Gastrocnemius medialis (tissue), 4 donors: ENCODE results near the gene NCBP2.

ENCODE experiments used
- POLR2A ChIP-seq, 2 donors: fragments of 450-650 bp; IDR thresholded peaks; one replicate each; pipeline ENCODE4 v1.6.1; 2017; ENCODE audit warnings: antibody characterized with exemption in 2 of 2, mild to moderate bottlenecking in 2 of 2, moderate library complexity in 2 of 2
- TF ChIP-seq, protein P1 (sequence below), 5 experiments: fragments of 450-650 bp in 3 of 5; fragments of 200-600 bp in 2 of 5; sonication (generic) in 2 of 5; IDR thresholded peaks in 4 of 5; conservative IDR thresholded peaks in 1 of 5; 1 replicate in 4 of 5; 2 replicates in 1 of 5; pipeline ENCODE4 v1.5.1; 2016 to 2019; ENCODE audit warnings: antibody characterized with exemption in 5 of 5, mild to moderate bottlenecking in 3 of 5, moderate library complexity in 3 of 5

GRCh38 chr3:196971094-196971698, 28.9 kb upstream of the NCBP2 start:
- TF ChIP-seq, protein P1, sequence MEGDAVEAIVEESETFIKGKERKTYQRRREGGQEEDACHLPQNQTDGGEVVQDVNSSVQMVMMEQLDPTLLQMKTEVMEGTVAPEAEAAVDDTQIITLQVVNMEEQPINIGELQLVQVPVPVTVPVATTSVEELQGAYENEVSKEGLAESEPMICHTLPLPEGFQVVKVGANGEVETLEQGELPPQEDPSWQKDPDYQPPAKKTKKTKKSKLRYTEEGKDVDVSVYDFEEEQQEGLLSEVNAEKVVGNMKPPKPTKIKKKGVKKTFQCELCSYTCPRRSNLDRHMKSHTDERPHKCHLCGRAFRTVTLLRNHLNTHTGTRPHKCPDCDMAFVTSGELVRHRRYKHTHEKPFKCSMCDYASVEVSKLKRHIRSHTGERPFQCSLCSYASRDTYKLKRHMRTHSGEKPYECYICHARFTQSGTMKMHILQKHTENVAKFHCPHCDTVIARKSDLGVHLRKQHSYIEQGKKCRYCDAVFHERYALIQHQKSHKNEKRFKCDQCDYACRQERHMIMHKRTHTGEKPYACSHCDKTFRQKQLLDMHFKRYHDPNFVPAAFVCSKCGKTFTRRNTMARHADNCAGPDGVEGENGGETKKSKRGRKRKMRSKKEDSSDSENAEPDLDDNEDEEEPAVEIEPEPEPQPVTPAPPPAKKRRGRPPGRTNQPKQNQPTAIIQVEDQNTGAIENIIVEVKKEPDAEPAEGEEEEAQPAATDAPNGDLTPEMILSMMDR (IDR thresholded peaks at IDR 0.05 in 4 of 5, conservative IDR thresholded peaks at IDR 0.05 in 1 of 5) = no peak
- TF ChIP-seq POLR2A (IDR thresholded peaks at IDR 0.05) = no peak
